ENCODE data around the gene LCN10. TPM values are rescaled to one million over a fixed set of nuclear protein-coding genes. Genes with fewer than 3 reads are reported as not detected.
"Not testable (repeated sequence)": the region's sequence is repeated elsewhere in the genome, so short reads cannot be mapped to it uniquely, and the experiment has no call there.

LCN10 gene
- polyA plus RNA-seq, 3 donors, result 0.93 to 2.3 (median 1.2) TPM

DNA sequence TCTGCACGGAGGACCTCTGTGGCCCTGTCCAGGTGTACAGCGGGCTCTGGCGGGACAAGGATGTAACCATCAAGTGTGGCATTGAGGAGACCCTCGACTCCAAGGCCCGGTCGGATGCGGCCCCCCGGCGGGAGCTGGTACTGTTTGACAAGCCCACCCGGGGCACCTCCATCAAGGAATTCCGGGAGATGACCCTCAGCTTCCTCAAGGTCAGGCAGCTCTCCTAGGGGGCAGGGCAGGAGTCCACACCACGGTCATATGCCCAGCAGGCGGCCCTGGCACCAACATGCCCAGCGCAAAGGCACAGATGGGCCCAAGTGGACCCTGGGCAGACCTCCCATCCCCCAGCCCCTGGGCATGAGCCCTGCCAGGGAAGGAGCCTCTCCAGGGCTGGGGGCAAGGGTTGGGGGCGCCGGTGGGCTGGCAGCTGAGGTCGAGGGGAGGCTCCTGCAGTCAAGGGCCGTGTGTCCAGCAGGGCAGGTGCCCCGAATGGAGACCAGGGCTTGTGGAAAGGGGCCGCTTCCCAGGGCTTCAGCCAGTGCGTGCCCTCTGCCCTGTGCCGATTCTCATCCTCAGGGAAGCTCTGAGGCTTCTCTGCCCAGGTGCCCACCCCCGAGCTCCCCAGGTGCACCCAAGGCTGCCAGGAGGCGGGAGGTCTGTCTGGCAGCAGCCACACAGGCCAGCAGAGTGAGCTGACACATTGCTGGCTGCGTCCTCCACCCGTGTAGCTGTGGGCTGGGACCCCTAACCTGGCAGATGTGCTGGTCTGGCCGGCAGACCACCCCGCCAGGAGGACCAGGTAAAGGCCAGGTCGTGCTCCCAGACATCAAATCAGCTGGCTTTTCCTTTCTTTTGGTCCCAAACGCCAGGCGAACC is 20.4 kb downstream of the LCN10 start:
- DNase-seq (ENCODE audit: low read depth in 3 of 3, low spot score in 2 of 3), result no peak

DNA sequence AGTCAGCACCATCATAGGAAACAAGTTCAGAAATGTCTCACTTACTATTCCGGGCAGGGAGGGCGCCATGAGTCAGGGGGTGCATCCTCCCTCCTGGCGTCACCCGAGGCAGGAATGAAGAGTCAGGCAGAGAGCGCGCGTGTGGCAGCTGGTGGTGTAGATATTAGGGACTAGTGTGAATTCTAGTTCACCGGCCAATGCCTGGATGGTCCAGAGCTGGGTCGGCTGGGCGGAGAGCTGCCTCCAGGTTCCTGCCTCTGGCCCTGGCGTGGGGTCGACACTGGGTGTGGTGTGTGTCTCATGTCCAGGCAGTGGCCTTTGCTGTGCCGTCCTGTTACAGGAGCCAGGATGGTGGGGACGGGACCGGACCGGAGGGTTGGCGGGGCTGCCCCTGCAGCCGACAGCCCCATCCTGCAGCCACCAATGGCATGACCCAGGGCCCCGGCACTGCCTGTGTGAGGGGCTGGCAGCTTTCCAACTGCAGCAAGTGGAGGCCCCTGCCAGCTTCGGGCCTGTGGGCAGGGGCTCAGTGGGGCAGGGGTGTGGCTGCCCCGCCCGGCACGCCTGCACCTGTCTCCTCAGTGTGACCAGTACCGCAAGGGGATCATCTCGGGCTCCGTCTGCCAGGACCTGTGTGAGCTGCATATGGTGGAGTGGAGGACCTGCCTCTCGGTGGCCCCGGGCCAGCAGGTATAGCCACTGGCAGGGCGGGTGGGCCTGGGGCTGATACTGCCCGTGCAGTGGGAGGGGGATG is 21.2 kb downstream of the LCN10 start:
- no peak for DNase-seq (ENCODE audit: low read depth in 3 of 3, low spot score in 2 of 3)

DNA sequence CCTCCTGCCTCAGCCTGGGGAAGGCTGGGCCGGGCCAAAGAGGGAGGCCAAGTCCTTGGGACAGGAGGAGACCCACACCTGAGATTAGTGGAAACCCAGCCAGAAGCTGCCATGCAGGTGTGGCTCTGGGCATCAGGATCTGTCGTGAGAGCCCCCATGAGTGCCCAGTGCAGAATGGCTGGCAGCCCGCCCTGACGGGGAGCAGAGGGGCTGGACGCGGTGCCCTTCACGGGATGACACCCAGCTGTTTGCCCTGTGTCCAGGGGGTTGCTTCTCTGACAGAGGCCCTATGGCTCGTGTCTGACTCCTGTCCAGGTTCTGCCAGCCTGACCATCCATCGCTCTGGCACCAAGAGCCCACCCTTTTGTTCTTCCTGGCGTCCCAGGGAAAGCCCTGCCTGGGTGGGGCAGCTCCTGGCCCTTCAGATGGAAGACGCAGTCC is 21.8 kb downstream of the LCN10 start:
- no peak for DNase-seq (ENCODE audit: low read depth in 3 of 3, low spot score in 2 of 3)

DNA sequence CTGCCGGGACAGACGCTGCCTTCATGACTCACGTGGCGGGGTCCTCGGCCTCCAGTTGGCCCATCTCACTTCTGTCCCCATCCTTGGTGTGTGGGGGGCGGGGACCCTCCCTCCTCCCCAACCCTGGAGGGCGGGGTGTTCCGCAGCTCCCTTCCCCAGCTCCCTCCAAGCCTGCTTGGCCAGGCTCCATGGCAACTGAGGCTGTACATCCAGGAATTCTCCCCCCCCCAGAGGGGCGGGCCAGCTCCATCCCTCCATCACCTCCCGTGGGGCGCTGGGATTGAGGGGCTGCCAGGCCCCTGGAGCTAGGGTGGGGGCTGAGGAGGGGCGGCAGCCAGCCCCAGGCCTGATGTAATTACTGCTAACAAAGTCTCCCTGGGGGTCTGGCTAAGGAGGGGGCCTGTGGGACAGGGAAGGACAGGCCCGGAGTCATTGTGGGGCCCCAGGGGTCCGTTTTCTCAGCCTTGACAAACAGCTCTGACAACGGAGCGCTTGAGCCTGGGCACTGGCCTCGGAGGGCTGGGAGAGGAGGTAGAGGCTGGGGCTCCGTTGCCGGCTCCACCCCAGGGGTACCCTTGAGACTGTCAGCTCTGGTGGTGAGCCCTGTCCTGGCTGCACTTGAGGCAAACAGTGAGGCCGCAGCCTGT is 22.4 kb downstream of the LCN10 start:
- no peak for DNase-seq (ENCODE audit: low read depth in 3 of 3, low spot score in 2 of 3)

DNA sequence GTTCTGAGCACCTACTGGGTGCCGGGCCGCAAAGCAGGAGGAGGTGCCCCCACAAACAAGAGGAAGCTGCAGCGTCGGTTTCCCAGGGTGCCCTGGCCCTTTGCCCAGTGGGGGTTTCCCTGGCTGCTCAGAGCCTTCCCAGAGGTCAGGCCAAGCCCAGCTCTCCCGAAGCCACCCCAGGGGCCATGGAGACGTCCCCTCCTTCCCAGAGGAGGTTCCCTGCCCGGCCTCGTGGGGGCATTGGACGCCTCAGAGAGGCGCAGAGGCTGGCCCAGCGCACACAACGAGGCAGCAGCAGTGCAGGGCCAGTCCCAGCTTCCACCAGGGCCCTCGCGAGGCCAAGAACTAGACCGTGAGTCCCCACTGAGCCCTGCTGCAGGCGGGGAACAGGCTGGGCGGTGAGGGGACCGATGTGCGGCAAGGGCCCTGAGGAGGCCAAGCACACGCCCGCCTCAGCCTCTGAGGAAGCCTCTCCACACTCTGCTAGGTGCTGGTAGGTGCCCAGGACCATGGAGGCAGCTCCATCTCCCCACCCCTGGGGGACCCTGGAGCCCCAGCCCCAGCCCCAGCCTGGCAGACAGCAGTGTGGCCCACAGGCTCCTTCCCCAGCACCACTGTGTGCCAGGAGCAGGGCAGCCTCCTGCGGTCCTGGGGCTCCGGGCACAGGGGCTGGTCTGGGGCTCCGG is 23.4 kb downstream of the LCN10 start:
- DNase-seq (ENCODE audit: low read depth in 3 of 3, low spot score in 2 of 3), result no peak

DNA sequence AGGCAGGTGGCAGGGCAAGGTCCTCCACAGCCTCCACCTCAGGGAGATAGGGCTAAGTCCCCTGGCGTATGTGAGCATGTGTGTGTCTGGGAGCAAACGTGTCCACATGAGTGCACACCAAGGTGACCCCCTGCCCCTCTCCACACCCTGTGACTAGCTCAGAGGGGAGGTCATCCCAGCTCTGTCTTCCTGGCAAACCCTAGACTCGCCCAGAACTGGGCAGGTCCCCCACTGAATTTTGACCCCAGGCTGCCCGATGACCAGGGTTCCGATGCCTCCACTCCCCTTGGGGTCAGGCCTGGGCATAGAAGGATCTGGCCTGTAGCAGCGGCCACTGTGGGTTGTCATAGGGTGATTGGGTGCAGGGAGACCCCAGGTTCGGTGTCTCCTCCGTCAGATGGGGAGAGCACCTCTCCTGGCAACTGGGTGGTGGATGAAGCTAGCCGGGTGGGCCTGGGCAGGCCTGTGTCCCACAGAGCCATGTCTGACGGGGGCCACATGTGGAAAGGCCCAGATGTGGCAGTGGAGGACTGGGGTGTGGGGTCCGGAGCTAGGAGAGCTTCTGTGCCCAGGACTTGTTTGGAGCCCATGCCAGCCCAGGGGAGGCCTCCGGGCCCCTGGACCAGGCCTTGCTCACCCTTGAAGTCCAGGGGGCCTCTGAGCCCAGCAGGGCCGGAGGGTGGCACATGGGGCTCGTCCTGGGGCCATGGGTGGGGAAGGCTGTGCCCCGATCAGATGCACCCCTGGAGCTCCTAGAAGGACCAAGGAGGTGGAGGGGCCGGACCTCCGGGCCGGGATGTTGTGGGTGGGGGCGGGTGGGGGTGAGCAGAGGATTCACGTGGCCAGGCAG is 24.2 kb downstream of the LCN10 start:
- DNase-seq (ENCODE audit: low read depth in 3 of 3, low spot score in 2 of 3), result no peak

DNA sequence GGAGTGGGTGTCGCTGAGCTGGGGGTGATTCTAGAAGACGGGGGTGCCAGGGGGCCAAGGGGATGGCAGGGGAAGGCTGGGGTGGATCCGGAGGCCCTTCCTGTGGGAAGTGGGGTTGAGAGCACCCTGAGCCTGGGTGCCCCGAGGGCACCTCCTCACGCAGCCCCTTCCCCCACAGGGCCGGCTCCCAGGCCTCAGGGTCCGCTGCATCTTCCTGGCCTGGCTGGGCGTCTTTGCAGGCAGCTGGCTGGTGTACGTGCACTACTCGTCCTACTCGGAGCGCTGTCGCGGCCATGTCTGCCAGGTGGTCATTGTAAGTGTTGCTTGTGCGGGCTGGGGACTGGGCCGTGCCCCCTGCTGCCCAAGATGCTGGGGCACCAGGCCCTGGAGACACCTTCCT is 25.3 kb downstream of the LCN10 start:
- DNase-seq (ENCODE audit: low read depth in 3 of 3, low spot score in 2 of 3), result no peak

DNA sequence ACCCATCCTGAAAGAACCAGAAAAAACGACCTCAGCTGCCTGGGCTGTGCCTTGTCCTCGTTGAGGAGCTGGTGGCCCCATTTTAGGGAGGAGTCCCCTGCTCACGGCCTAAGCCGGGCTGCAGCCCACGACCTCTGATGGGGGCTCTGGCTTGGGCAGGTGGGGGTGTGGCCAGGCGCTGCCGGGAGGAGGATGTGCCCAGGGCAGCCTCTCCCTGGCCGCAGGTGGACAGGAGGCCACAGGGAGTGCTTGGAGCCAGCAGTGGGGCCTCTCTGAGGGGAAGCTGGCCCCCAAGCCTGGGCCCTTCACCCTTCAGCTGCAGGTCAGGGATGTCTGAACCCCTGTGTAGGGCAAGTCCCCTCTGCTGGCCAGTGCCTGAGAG is 27.9 kb downstream of the LCN10 start:
- DNase-seq (ENCODE audit: low read depth in 3 of 3, low spot score in 2 of 3), result no peak

DNA sequence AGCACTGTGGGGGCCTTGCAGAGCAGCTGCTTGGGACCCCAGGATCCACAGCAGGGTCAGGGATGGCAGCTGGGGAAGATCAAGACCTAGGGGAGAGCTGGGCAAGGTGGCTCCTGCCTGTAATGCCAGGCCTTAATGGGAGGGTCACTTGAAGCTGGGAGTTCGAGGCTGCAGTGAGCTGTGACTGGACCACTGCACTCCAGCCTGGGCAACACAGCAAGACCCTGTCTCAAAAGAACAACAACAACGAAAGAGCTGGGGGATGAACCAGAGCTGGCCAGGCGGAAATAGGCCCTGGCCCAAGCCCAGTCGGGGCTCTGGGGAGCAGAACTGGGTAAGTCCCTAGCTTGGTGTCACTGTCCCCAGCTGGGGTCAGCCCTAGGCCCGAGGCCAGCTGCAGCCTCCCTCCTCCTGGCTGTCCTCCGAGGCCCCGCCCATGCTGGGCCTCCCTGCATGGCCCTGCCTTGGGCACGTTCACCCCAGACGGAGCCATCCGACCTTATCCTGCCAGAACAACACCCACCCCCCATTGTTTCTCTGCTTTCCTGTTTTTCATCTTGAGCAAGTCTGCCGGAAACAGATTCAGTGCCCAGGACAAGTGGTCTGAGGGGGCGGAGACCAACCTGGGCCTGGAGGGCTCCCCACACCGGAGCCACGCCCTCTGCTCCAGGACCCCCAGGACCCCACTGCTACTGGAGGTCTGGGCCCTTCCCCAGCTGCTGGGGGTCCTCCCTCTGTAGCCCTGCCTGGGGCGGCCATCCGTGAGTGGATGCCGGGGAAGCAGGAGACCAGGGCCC is 28.4 kb downstream of the LCN10 start:
- DNase-seq (ENCODE audit: low read depth in 3 of 3, low spot score in 2 of 3), result no peak

DNA sequence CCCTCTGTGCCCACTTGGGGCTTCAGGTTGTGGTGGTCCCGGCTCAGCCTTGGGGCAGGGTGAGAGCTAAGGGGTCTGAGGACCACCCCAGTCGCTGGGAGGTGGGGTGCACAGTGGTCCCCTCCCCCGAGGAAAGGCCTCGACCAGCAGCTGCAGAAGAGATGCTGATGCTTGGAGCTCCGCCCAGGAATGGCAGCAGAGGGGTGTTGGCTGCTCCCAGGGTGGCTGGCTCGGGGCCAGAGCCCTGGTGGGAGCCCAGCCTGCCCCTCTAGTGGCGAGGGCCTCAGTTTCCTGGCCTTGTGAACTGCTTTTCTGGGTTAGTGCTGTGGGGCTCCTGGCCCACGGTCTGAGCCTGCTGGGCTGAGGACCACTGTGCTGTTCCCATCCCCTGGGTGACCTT is 29.2 kb downstream of the LCN10 start:
- DNase-seq (ENCODE audit: low read depth in 3 of 3, low spot score in 2 of 3), result no peak

DNA sequence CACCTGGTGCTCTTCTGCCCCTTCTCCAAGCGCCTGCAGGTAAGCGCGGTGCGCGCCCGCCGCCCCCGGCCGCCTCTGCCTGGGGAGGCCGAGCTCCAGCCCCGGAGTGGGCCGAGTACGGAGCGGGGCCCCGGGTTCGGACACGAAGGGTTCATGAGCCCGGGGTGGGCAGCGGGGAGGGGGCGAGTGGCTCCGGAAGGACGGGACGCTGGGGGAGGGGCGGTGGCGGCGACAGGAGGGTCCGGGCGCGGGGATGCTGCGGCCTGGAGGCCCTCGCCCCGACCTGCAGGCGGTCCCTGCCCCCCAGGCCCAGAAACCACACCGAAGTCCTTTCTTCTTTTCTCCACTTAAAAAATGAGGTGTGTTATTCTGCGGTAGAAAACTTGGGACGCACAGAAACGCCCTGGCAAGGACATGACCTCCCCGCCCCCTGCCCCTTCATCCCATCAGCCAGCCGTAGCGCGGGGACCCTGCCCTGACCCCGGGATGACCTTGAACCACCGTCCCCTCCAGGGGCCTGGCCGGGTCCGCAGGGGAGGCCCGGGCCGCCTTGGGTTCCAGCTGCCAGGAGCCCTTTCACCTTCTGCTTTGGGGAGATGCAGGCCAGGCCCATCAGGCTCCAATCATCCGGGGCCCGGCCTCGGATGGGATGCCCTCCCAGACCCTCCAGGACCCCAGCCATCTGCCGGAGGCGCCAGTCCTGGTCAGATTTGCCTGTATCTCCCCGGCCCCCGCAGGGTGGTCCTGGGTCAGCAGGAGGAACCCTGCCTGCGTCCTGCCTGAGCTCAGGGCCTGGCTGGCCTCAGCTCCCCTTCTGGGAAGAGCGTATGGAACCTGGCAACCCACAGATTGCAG is 29.8 kb downstream of the LCN10 start:
- no peak for DNase-seq (ENCODE audit: low read depth in 3 of 3, low spot score in 2 of 3)

DNA sequence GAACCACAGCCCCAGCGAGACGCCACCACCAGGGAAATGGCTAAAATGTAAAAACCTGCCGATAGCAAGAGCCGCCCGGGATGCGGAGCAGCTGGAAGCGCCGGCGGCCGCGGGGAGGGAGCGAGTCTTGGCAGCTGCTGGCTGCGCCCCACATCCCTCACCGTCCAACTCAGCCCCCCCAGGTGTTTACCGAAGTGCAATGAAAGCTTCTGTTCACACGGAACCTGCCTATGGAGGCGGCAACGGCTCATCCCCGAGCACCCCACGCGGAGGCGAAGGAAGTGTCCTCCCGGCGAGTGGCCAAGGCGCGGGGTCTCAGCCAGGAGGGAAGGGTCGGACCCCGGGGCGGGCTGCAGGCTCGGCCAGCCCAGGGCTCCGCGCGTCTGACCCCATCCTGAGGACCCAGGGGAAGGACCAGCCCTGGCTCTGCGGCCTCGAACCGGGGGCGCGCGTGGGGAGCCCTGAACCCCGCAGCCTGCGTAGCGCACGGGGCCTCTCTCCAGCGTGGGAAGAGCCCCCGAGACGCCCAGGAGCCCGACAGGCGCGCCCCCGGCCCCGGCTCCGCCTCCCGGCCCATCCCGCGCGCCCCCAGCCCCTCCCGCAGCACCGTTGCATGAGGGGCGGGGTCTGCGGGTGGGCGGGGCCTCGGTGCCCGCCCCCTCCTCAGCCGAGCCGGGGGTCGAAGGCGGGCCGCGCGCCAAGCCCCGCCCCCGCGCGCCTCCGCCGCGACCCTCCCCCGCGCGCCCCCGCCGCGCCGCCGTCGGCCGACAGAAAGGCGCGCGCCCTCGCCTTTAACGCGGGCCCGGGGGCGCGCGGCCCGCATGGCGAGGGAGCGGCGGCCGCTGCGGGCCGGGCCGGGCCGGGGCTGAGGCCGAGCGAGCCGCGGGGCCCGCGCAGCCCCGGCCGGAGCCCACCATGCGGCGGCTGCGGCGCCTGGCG is 30.7 kb downstream of the LCN10 start, which contains the start of gene DIPK1B:
TSS of gene DIPK1B (plus strand) at position 822 of the 939 bp plus-strand sequence. CDS start at position 916, 94 bp downstream.
- DNase-seq (ENCODE audit: low read depth in 3 of 3, low spot score in 2 of 3), result no peak

DNA sequence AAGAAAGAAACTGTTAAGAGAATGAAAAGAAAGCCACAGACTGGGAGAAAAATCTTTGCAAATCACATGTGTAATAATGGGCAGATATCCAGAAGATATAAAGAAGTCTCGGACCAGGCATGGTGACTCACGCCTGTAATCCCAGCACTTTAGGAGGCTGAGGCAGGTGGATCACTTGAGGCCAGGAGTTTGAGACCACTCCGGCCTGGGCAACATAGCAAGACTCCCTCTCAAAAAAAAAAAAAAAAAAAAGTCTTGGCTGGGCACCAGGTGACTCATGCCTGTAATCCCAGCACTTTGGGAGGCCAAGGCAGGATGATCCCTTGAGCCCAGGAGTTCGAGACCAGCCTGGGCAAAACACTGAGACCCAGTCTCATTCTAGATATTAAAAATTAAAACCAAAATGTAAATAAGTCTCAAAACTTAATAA is 31.5 kb downstream of the LCN10 start:
- DNase-seq (ENCODE audit: low read depth in 3 of 3, low spot score in 2 of 3), result not testable (repeated sequence)

DNA sequence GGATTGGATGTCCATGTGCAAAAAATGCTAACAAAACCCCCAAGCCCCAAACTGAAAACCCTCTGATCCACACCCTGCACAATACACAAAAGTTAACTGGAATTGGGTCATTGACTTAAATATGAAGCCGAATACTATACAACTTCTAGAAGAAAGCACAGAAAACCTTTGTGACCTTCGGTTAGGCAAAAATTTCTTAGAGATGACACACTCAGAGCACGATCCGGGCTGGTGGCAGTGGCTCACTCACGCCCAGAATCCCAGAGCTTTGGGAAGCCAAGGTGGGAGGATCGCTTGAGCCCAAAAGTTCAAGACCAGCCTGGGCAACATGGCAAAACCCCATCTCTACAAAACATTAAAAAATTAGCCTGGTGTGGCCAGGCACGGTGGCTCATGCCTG is 32.2 kb downstream of the LCN10 start:
- no peak for DNase-seq (ENCODE audit: low read depth in 3 of 3, low spot score in 2 of 3)

DNA sequence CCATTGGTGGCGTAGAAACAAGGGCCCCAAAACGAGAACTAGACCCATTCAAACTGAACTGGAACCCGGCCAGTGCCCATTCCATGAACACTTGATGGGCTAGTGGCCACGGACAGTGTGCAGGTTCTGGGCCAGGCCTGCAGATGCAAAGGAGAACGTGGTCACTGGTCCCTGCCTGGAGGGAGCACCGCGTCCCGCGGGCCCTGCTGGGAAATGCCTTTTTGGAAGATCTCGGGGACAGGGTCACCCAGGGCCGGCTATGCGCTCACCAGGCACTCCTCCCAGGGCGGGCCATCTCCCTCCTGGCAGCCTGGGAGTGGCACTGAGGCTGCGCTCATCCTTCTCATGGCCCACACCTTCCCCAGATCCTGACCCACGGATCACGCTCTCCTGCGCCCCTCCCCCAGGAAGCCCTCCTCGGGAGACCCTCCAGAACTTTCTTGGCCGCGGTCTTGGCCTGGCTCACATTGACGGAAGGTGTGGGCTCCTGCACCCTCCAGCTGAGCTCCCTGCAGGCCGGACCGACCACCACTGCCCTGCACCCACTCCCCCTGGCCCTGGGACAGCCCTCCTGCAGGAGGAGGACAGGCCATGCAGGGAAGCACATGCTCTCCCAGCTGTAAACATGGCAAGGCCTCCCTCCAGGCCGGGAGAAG is 33.2 kb downstream of the LCN10 start:
- no peak for DNase-seq (ENCODE audit: low read depth in 3 of 3, low spot score in 2 of 3)

DNA sequence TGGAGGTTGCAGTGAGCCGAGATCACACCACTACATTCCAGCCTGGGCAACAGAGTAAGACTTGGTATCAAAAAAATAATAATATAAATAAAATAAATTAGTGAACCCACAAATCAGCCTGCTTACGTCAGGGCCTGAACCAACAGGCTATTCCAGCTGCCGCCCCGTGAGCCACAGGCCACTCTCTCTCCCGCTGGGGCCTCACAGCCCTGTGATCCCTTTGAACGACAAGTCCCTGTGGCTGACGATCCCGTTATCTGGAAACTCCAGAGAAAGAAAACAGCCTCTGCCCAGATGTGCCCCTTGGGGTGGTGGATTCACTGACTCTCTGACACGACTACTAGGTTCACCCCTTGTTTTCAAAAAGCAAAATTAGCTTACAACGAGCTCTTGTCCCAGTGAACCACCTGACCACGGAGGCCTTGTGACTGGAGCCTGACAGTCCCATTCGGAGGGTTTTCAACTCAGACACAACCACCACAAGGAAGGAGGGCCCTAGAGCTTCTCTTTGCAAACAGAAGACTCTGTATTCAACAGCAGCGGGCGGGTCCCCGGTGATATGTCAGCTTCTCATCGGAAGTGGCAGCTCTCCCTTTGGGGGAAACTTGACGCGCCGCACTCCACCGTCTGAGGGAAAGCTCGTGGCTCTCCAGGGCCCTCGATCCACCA is 34.8 kb downstream of the LCN10 start:
- DNase-seq (ENCODE audit: low read depth in 3 of 3, low spot score in 2 of 3), result no peak

Measured in right renal cortex interstitium (tissue), 3 donors.